Fibroblast of lung (primary cell): ENCODE results near the gene RNLS. TPM values are rescaled to one million over a fixed set of nuclear protein-coding genes. Genes with fewer than 3 reads are reported as not detected.

Experiments
- DNase-seq, 2 donors: peaks; one replicate each; pipeline versions ENCODE4 v3.0.0 to v3.0.0-alpha.2; 2010; ENCODE audit warnings: low read depth in 2 of 2
- H2AFZ ChIP-seq: 2 replicates; pipeline ENCODE4 v1.5.1; 2012; ENCODE audit warnings: low read length, control low read depth, inconsistent platforms
- H3K27ac ChIP-seq: 2 replicates; pipeline ENCODE4 v1.5.1; 2011; ENCODE audit warnings: low read length, control low read depth; ENCODE audit not compliant: insufficient read depth
- H3K27me3 ChIP-seq: 2 replicates; pipeline ENCODE4 v1.5.1; 2011; ENCODE audit warnings: mild to moderate bottlenecking, low read length; ENCODE audit not compliant: control insufficient read depth, insufficient read depth
- H3K36me3 ChIP-seq: 2 replicates; pipeline ENCODE4 v1.5.1; 2011; ENCODE audit warnings: low read length; ENCODE audit not compliant: control insufficient read depth, insufficient read depth
- H3K4me1 ChIP-seq: 2 replicates; pipeline ENCODE4 v1.5.1; 2011; ENCODE audit warnings: low read length; ENCODE audit not compliant: control insufficient read depth, insufficient read depth; ENCODE audit errors: extremely low read depth
- H3K4me2 ChIP-seq: 2 replicates; pipeline ENCODE4 v1.5.1; 2011; ENCODE audit warnings: low read length, control low read depth; ENCODE audit not compliant: insufficient read depth; ENCODE audit errors: extremely low read depth
- H3K4me3 ChIP-seq, 4 experiments: fragments of 200-600 bp in 1 of 4; sonication (generic) in 1 of 4; replicated peaks in 1 of 4; 2 replicates each; pipeline ENCODE4 v1.5.1; 2011 to 2016; ENCODE audit warnings: low read length in 4 of 4, low read depth in 3 of 4, mild to moderate bottlenecking in 3 of 4, control low read depth in 2 of 4, inconsistent platforms in 1 of 4, mixed read lengths in 1 of 4; ENCODE audit not compliant: insufficient read depth in 1 of 4; ENCODE audit errors: control extremely low read depth in 1 of 4
- H3K79me2 ChIP-seq: 2 replicates; pipeline ENCODE4 v1.5.1; 2012; ENCODE audit warnings: mild to moderate bottlenecking, low read length, inconsistent platforms; ENCODE audit not compliant: control insufficient read depth, insufficient read depth
- H3K9ac ChIP-seq: 2 replicates; pipeline ENCODE4 v1.5.1; 2011; ENCODE audit warnings: mild to moderate bottlenecking, low read length, control low read depth; ENCODE audit not compliant: insufficient read depth
- H3K9me3 ChIP-seq: 2 replicates; pipeline ENCODE4 v1.5.1; 2012; ENCODE audit warnings: low read depth, low read length; ENCODE audit not compliant: control insufficient read depth, insufficient read depth
- H4K20me1 ChIP-seq: 2 replicates; pipeline ENCODE4 v1.5.1; 2011; ENCODE audit warnings: low read length; ENCODE audit not compliant: control insufficient read depth, insufficient read depth; ENCODE audit errors: extremely low read depth
- EZH2 ChIP-seq: IDR thresholded peaks from 2 replicates; pipeline ENCODE4 v1.5.1; 2012; ENCODE audit warnings: low read length, control low read depth, mild to moderate bottlenecking; ENCODE audit errors: missing control alignments
- polyA plus RNA-seq, 2 donors: library from polyadenylated mRNA; depleted of rRNA in 1 of 2; stranded (reverse) in 1 of 2; unstranded in 1 of 2; fragments of >200 nt; gene quantifications; 2 replicates each; pipeline ENCODE4 v1.2.1, GENCODE V29; 2011 to 2012; ENCODE audit warnings: missing spikeins in 1 of 2
- total RNA-seq: library from RNA; depleted of rRNA; stranded (reverse); fragments of >200 nt; gene quantifications from 2 replicates; pipeline ENCODE4 v1.2.1, GENCODE V29; 2014
- TF ChIP-seq, protein P1 (sequence below), 2 donors: IDR thresholded peaks in 1 of 2; conservative IDR thresholded peaks in 1 of 2; 1 replicate in 1 of 2; 2 replicates in 1 of 2; pipeline ENCODE4 v1.5.1; 2011 to 2012; ENCODE audit warnings: low read length in 2 of 2, control low read depth in 1 of 2, inconsistent platforms in 1 of 2, low read depth in 1 of 2, mild to moderate bottlenecking in 1 of 2

RNLS gene
- total and polyA plus RNA-seq, 2 donors (not counting 1 experiment from before 2014, with no cell fraction given) = 16.5 to 18.4 TPM

DNA sequence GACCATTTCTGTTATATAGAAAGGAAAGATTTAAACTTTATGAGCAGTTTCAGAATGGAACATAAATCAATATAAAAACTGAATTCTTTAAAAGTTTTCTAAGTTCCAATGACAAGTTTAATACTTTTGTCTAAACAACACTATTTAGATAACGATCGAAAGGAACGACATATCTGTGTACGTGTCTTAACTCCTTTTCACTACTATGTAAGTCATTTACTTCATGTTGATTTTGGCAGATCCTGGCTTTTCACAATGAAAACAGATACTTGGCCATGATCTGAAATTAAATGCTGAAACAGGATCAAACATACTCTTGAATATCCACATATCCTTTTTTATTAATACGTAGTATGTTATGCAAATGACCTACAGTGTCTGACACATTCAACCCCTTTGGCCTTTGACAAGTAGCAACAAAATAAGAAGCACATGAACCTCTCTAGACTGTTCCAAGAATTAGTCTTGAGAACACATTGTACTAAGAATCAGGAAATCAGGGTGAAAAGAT lies 41.9 kb downstream of the RNLS start:
- no peaks in the 10 kb centered on the region for H4K20me1 ChIP-seq
- TF ChIP-seq EZH2 = no peak
- TF ChIP-seq, protein P1, sequence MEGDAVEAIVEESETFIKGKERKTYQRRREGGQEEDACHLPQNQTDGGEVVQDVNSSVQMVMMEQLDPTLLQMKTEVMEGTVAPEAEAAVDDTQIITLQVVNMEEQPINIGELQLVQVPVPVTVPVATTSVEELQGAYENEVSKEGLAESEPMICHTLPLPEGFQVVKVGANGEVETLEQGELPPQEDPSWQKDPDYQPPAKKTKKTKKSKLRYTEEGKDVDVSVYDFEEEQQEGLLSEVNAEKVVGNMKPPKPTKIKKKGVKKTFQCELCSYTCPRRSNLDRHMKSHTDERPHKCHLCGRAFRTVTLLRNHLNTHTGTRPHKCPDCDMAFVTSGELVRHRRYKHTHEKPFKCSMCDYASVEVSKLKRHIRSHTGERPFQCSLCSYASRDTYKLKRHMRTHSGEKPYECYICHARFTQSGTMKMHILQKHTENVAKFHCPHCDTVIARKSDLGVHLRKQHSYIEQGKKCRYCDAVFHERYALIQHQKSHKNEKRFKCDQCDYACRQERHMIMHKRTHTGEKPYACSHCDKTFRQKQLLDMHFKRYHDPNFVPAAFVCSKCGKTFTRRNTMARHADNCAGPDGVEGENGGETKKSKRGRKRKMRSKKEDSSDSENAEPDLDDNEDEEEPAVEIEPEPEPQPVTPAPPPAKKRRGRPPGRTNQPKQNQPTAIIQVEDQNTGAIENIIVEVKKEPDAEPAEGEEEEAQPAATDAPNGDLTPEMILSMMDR (conservative IDR thresholded peaks at IDR 0.05 in 1 of 2, IDR thresholded peaks at IDR 0.05 in 1 of 2; ENCODE audit: low read depth in 1 of 2, low read length in 2 of 2) = no peak
- no peak overlapping the region for H3K27ac ChIP-seq
- H3K4me2 ChIP-seq = no peak overlapping the region
- no peak overlapping the region for H2AFZ ChIP-seq
- H3K36me3 ChIP-seq = no peaks in the 10 kb centered on the region
- no peak overlapping the region for H3K9ac ChIP-seq
- no peaks in the 10 kb centered on the region for H3K27me3 ChIP-seq
- H3K9me3 ChIP-seq = no peaks in the 10 kb centered on the region
- no peaks in the 10 kb centered on the region for H3K79me2 ChIP-seq
- H3K4me3 ChIP-seq = no peak overlapping the region
- H3K4me1 ChIP-seq = peaks cover 2% of the 10 kb centered on the region
- peak; percentile 44 to 71 for DNase-seq

DNA sequence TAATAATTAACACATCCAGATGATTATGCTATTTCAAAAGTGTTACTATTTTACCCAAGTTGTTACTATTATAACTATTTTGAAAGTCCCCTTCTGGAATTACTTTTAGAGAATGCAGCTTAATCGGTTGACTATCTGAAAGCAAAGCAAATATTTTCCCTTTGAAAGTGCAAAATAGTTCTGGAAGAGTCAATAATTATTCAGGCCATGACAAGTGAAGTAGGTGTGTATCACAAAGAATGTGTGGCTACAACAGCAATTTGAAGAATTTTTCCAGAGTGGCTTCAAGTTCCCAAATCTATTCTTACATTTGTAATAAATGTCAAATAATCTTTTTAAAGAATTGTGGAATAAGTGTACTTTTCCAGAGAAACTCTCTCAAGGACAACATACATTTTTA lies 42.8 kb downstream of the RNLS start:
- H3K4me3 ChIP-seq = no peak overlapping the region
- peak in 1 of 2 donors; percentile 77 for DNase-seq
- H3K9ac ChIP-seq = no peak overlapping the region
- H3K27me3 ChIP-seq = no peaks in the 10 kb centered on the region
- H4K20me1 ChIP-seq = no peaks in the 10 kb centered on the region
- TF ChIP-seq, protein P1 (conservative IDR thresholded peaks at IDR 0.05 in 1 of 2, IDR thresholded peaks at IDR 0.05 in 1 of 2; ENCODE audit: low read depth in 1 of 2, low read length in 2 of 2) = no peak
- TF ChIP-seq EZH2 = no peak
- no peak overlapping the region for H2AFZ ChIP-seq
- H3K79me2 ChIP-seq = no peaks in the 10 kb centered on the region
- H3K4me1 ChIP-seq = peaks cover 2% of the 10 kb centered on the region
- no peaks in the 10 kb centered on the region for H3K9me3 ChIP-seq
- H3K4me2 ChIP-seq = no peak overlapping the region
- H3K36me3 ChIP-seq = no peaks in the 10 kb centered on the region
- H3K27ac ChIP-seq = no peak overlapping the region

DNA sequence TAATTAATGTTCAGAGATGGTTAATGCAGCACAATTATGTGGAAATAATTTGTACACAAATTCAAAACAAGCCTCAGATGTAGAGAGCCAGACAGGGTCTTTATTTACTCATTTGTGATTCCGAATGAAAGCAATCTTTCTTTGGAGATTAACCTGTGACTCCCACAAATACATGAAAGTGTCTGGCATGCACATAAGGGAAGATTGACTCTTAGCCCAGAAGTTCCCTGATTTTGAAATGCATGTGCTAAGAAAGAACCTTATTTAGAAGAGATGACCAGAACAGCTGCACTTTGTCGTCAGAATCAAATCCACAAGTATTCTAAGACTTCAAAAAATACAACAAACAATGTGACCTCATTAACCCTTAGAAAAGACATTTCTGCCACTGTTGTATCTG lies 45.1 kb downstream of the RNLS start:
- Histone ChIP-seq H4K20me1 (no peaks in the 10 kb centered on the region), H3K4me3 (no peak overlapping the region), H3K9me3 (no peaks in the 10 kb centered on the region), H3K27me3 (no peaks in the 10 kb centered on the region), H3K79me2 (no peaks in the 10 kb centered on the region), H3K27ac (no peak overlapping the region), H3K36me3 (no peaks in the 10 kb centered on the region), H2AFZ (no peak overlapping the region), H3K9ac (no peak overlapping the region), H3K4me2 (no peak overlapping the region), H3K4me1 (peaks cover 2% of the 10 kb centered on the region)
- TF ChIP-seq, protein P1 (conservative IDR thresholded peaks at IDR 0.05 in 1 of 2, IDR thresholded peaks at IDR 0.05 in 1 of 2; ENCODE audit: low read depth in 1 of 2, low read length in 2 of 2) = no peak
- no peak for TF ChIP-seq EZH2
- peak; percentile 92 to 93 for DNase-seq
